Measurements from ENCODE around the gene SGMS1.
"Not testable (repeated sequence)": the region's sequence is repeated elsewhere in the genome, so short reads cannot be mapped to it uniquely, and the experiment has no call there.

Gene SGMS1

DNA sequence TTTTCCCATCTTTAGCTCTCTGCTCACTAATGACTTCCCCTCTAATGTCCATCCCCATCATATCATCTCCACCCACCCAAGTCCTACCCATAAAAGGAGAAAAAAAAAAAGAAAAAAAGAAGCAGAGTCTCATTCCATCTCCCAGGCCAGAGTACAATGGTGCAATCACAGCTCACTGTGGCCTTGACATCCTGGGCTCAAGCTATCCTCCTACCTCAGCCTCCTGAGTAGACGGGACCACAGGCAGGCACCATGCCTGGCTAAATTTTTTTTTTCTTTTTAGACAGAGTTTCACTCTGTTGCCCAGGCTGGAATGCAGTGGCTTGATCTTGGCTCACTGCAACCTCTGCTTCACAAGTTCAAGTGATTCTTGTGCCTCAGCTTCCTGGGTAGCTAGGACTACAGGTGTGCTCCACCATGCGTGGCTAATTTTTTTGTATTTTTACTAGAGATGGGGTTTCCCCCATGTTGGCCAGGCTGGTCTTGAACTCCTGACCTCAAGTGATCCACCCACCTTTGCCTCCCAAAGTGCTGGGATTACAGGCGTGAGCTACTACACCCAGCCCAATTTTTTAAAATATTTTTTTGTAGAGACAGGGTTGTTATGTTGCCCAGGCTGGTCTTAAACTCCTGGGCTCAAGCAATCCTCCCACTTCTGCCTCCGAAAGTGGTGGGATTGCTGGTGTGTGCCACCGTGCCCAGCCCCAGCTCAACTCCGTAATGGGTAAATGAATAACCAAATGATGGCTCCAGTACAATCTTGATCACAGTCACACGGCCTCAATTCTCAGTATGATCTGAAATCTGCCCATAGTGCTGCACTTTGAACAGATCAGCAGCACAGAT lies 24.6 kb upstream of the SGMS1 start:
- no peak overlapping the region; the same call in 1 of the 2 replicates for H3K4me3 ChIP-seq (ENCODE audit: low read length)
- no peak for TF ChIP-seq ZNF274 (IDR thresholded peaks at IDR 0.05; ENCODE audit: low read depth, low read length)

DNA sequence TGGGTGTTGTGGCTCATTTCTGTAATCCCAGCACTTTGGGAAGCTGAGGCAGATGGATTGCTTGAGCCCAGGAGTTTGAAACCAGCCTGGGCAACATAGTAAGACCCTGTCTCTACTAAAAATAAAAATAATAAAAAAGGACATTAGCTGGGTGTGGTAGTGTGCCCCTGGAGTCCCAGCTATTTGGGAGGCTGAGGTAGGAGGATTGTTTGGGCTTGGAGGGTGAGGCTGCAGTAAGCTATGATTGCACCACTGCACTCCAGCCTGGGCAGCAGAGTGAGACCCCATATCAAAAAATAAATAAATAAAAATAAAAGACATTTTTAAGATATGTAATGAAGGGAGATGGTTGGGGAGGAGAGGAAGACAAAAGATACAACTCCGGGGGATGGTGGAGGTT lies 23.6 kb upstream of the SGMS1 start:
- not testable (repeated sequence) for H3K4me3 ChIP-seq (ENCODE audit: low read length)

DNA sequence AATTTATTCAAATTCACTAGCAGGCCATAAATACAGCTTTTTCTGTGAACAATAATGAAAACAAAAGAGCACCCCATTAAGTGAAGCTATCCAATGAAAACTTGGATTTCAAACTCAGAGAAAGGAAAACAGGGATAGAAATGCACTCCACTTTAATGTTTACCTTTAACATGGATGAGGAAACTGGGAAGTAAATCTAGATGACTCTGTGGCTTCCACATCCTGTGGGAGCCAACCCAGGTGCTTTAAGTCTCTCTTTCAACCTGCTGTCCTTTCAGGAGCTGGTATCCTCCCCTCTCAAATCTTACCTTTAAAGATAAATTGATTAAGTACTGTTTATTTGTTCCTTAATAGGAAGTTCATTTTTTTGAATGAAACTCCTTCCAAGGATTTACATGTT lies 21.5 kb upstream of the SGMS1 start:
- TF ChIP-seq ZNF274 (IDR thresholded peaks at IDR 0.05; ENCODE audit: low read depth, low read length) = no peak
- H3K4me3 ChIP-seq (ENCODE audit: low read length) = no peak overlapping the region

DNA sequence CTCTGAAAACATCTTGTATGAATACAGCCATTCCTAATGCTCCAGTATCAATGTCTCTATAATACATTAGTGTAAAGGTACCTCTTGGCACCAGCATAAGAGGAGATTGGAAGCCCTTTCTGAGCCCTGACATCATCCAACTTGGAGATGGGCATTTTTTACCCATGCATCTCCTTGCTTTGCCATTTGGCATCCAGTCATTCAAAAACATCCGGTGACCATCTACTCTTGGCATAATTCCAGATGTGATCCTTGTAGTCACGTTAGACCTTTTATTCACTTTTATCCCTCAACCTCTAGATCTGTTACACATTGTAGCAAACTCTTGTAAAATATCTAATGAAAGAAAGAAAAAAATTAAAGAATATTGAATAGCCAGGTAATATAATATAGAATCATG lies 17.9 kb upstream of the SGMS1 start:
- H3K4me3 ChIP-seq (ENCODE audit: low read length) = no peak overlapping the region
- no peak for TF ChIP-seq ZNF274 (IDR thresholded peaks at IDR 0.05; ENCODE audit: low read depth, low read length)

DNA sequence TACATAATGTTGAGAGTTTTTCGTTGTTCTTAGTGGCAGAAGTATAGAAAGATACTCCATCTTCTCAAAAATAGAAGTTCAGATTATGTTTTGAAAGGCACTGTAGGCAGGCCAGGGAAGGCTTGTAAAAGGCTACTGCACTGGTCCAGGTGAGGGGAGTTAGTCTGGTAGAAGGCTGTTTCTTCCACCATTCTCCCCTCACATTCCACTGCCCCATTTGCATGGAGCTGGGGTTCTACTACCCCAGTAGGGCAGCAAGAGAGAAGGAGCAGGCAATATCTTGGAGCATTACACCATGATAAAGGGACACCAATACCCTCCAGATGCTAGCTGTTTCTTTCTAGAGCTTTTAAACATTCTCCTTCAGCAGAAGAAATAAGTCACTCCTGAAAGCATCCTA lies 16.5 kb upstream of the SGMS1 start:
- no peak overlapping the region for H3K4me3 ChIP-seq (ENCODE audit: low read length)
- no peak for TF ChIP-seq ZNF274 (IDR thresholded peaks at IDR 0.05; ENCODE audit: low read depth, low read length)

DNA sequence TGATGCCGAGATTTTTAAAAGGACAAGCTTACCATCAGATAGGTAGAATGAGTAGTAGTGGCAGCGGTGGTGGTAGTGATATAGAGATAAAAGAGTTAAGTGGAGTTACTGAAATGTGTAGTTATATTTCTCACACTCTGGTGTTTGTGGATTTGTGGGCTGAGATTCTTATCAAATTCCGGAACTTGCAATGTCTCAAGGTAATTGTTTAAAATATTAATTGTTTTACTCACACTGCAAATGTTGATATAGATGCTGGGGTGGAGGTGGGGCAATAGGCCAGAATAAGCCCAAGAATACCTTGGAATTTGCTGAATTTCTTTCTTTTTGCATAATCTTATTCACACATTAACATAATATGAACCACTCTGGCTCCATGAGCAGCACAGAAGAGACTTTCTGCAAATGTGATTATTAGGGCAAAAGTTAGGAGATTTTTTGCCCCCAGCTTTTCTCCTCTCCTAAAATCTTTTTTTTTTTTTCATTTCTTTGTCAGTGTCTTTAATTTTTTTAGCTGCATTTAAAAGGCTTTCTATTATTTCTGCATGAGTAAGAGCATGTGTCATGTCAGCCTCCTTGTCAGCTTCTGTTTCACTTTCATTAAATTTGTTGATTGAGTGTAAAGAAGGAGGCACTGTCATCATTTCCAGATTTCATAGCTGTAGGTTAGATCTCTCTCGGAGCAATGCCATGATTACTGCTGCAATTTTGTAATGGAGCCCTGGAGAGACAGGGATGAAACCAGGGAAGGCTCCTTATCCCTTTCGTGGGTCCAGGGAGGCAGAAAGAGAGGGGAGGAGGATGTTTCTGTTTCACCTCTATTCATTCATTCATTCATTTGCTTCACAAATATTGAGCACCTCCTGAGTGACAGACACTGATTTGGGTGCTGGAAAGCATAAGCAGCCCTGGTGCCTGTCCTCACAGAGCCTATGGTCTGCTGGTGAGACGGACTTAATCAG lies 13.1 kb upstream of the SGMS1 start:
- peak overlapping the region; percentile 21; the same call in 1 of the 2 replicates for H3K4me3 ChIP-seq (ENCODE audit: low read length)
- no peak for TF ChIP-seq ZNF274 (IDR thresholded peaks at IDR 0.05; ENCODE audit: low read depth, low read length)

DNA sequence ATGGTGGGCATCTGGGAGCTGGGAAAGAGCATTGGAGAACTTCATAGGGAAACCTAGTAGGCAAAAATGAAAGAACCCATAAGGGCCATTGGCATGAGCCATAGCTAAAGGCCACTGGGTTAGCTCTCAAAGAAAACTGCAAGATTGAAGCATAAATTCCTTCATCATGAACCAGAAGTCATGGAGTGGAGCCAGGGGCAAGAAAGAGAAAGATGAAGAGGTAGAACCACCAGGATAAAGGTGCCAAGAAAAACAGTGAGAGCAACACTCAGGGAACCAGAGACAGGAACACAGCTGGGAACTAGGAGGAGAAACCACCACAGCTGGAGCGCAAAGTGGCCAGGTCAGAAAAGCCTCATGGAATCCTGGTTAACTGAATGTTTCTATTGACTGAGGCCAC lies 11.5 kb upstream of the SGMS1 start:
- no peak for TF ChIP-seq ZNF274 (IDR thresholded peaks at IDR 0.05; ENCODE audit: low read depth, low read length)
- H3K4me3 ChIP-seq (ENCODE audit: low read length) = no peak overlapping the region

DNA sequence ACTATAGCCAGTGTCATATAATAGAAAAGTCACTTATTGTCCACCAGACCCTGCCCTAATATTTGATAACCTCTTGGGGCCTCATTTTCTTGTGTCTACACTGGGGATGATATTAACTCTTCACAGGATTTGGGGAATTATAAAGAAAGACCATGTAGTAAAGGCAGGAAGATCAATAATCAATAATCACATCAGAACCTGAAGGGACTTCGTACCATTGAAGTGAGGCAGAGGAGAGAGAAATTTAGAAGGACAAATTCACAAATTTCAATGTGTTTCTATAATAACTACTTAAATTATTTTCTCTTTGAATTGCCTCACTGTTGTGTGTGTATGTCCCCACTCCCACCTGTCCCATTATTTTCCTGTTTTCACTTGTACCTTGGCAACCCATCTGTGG lies 10.7 kb upstream of the SGMS1 start:
- TF ChIP-seq ZNF274 (IDR thresholded peaks at IDR 0.05; ENCODE audit: low read depth, low read length) = no peak
- H3K4me3 ChIP-seq (ENCODE audit: low read length) = no peak overlapping the region

DNA sequence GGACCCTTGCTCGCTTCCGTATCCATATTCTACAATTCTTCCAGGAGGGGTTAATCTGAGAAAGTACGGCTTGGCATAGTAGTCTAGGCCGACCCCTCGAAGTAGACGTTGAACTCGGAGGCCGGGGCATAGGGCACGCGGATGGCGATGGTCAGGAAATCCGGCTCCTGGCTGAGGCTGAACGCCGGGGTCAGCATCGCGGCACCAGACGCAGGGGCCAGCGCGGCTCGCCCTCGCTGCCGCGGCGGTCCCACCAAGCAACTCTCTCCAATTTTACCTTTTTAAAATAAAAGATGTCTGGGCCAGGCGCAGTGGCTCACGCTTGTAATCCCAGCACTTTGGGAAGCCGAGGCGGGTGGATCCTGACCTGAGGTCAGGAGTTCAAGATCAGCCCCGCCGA lies 7.3 kb upstream of the SGMS1 start:
- no peak for TF ChIP-seq ZNF274 (IDR thresholded peaks at IDR 0.05; ENCODE audit: low read depth, low read length)
- H3K4me3 ChIP-seq (ENCODE audit: low read length) = no peak overlapping the region

DNA sequence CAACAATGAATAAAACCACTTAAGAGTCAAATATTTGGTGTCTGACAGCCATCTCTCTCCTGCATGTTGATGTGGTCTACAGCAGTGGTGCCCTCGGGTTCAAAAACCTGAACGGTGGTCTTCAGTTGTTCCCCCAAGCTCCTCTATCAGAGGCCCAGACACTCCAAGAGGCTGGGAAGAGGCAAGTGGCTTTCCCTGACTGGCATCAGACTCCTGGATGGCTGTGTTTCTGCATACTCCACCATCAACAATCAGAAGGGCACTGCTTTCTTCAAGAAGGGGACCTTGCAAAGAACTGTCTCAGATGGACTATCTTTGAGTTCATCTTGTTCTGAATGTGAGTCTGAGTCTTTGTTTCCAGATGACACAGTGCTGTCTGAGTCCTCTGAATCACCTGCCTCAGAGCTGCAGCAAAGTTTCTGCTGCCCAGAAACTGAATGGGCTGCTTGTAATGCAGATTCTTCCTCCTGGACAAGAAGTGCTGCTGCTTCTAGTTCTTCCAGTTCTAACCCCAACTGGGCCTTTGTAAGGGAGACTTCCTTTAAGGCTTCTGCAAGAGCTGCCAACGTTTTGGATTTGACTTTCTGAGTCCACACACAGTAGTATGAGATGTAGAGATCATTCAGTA lies 5.9 kb upstream of the SGMS1 start:
- H3K4me3 ChIP-seq (ENCODE audit: low read length) = no peak overlapping the region
- no peak for TF ChIP-seq ZNF274 (IDR thresholded peaks at IDR 0.05; ENCODE audit: low read depth, low read length)

DNA sequence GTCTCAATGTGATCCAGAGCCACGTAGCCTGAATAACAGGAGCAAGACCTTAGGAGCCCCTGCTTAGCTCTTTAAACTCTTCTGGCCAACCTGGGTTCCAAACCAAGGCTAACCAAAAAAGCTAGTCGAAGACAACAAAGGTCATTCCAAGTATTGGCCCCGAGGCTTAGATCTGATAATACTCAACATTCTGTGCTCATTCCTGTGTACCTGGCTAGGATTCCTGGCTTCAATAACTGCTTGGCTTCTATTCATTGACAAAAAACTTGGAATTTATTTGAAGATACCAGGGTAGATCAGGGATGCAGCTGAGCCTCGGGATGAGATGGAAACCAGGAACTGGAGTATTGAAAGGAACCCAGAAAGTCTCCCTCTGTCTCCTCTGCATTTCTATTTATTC lies 4.1 kb upstream of the SGMS1 start:
- H3K4me3 ChIP-seq (ENCODE audit: low read length) = no peak overlapping the region
- no peak for TF ChIP-seq ZNF274 (IDR thresholded peaks at IDR 0.05; ENCODE audit: low read depth, low read length)

DNA sequence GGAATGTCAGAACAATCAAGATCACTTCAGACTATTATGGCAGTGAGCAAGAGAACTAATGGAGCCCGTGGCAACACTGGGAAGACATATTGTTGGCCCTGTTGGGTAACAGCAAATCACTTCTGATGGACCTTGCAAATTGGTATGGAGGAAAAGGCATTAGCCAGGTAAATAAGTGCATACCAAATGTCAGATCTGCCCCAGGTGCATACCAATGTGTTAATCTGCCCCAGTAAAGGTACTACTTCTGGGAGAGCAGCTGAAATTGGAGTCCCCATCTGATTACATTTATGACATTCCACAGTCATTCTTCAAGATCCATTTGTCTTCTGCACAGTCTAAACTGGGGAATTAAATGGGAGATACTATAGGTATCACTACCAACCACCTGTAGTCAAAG lies 3.7 kb upstream of the SGMS1 start:
- TF ChIP-seq ZNF274 (IDR thresholded peaks at IDR 0.05; ENCODE audit: low read depth, low read length) = no peak
- H3K4me3 ChIP-seq (ENCODE audit: low read length) = no peak overlapping the region

DNA sequence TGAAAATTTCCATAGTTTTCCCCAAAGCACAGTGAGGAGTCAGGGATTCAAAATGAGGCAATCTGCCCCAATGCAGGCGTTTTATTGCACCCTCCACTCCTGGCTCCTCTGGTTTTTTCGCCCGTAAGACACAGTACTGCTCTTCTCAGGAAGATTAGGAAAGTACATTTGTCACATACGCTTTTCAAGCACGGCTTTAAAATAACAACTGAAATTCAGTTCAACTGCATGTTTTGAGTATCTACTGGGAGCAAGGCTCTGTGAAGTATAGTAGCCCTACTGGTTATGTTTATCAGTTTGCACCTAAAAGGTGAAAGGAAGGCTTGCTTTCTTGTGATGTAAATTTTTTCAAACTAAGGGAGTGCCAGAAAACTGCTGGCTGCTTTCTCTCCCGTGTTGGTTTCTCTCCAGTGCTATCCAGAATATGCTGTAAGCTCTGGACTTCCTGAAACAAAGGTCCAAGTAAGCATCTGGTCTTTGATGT lies 1.9 kb upstream of the SGMS1 start:
- no peak for TF ChIP-seq ZNF274 (IDR thresholded peaks at IDR 0.05; ENCODE audit: low read depth, low read length)
- peak overlapping the region; percentile 62 for H3K4me3 ChIP-seq (ENCODE audit: low read length)

DNA sequence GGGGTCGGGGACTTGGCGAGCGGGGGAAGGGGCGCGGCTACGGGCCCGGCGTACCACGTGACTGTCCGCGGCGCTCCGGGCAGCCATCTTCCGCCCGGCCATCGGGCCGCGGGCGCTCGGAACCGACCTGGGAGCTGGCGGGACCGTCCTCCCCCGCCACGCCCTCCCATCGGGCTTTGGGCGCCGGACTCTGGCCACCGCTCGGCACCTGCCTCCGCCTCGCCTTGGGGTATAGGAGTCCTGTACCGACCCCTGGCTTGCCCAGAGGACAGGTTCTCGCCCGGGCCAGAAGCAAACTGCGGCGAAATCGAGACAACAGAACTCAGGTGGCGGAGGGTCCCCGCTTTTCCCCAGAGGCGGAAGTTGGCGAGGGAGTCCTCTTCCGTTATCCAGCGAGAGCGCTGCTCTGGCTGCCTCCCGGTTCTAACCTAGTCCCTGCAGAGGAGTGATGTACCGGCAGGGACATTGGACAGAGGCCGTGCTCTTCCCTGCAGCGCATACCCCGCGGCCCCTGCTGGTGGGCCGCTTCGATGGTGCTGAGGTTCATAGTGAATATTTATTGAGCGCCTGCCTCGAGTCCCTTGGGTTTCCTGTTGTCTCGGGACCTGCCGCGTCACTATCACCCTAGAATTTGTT lies 1.2 kb upstream of the SGMS1 start:
- H3K4me3 ChIP-seq (ENCODE audit: low read length) = peak overlapping the region; percentile 62
- no peak for TF ChIP-seq ZNF274 (IDR thresholded peaks at IDR 0.05; ENCODE audit: low read depth, low read length)
